GM21390 (cell line): ENCODE measurements around the gene MC1R.
"Not testable (repeated sequence)": the region's sequence is repeated elsewhere in the genome, so short reads cannot be mapped to it uniquely, and the experiment has no call there.

Source experiments
- ATAC-seq: cut with Tn5 transposase; IDR thresholded peaks from one replicate; pipeline ENCODE4 v1.9.1; 2021; ENCODE audit not compliant: unreplicated experiment

Gene MC1R

DNA sequence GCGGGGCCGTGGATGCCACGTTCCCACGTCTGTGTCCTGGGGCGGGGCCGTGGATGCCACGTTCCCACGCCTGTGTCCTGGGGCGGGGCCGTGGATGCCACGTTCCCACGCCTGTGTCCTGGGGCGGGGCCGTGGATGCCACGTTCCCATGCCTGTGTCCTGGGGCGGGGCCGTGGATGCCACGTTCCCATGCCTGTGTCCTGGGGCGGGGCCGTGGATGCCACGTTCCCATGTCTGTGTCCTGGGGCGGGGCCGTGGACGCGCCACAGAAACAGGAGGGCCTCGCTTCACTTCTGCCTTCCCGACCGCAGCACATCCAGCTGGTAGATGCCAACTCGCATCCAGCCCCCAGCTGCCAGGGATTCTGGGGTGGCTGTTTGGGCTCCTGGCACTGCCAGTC is 15.4 kb downstream of the MC1R start:
- not testable (repeated sequence) for ATAC-seq

DNA sequence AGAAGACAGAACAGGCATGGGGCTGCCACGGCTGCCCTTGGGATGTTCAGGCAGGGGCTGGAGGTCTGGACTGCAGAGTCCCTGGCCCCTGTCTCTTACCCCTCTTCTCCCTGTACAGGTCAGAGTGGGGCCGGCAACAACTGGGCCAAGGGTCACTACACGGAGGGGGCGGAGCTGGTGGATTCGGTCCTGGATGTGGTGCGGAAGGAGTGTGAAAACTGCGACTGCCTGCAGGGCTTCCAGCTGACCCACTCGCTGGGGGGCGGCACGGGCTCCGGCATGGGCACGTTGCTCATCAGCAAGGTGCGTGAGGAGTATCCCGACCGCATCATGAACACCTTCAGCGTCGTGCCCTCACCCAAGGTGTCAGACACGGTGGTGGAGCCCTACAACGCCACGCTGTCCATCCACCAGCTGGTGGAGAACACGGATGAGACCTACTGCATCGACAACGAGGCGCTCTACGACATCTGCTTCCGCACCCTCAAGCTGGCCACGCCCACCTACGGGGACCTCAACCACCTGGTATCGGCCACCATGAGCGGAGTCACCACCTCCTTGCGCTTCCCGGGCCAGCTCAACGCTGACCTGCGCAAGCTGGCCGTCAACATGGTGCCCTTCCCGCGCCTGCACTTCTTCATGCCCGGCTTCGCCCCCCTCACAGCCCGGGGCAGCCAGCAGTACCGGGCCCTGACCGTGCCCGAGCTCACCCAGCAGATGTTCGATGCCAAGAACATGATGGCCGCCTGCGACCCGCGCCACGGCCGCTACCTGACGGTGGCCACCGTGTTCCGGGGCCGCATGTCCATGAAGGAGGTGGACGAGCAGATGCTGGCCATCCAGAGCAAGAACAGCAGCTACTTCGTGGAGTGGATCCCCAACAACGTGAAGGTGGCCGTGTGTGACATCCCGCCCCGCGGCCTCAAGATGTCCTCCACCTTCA is 16.2 kb downstream of the MC1R start:
- no peak for ATAC-seq

DNA sequence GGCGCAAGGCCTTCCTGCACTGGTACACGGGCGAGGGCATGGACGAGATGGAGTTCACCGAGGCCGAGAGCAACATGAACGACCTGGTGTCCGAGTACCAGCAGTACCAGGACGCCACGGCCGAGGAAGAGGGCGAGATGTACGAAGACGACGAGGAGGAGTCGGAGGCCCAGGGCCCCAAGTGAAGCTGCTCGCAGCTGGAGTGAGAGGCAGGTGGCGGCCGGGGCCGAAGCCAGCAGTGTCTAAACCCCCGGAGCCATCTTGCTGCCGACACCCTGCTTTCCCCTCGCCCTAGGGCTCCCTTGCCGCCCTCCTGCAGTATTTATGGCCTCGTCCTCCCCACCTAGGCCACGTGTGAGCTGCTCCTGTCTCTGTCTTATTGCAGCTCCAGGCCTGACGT is 17.0 kb downstream of the MC1R start:
- not testable (repeated sequence) for ATAC-seq

DNA sequence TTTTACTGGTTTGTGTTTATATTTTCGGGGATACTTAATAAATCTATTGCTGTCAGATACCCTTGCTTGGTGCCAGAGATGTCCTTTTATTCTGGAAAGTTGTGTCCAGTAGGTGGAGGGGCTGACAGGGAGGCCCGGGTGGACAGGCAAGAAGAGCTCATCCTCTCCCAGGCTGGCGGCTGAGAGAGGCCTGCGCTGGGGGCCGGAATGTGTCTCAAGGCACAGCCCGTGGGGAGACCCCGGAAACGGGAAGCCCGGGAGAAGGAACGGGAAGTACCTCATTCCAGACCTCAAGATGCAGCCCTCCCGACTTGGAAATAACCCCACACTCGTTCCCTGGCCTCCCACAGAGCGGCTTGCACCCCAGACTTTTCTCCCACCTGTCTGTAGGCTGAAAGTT is 17.4 kb downstream of the MC1R start:
- no peak for ATAC-seq

DNA sequence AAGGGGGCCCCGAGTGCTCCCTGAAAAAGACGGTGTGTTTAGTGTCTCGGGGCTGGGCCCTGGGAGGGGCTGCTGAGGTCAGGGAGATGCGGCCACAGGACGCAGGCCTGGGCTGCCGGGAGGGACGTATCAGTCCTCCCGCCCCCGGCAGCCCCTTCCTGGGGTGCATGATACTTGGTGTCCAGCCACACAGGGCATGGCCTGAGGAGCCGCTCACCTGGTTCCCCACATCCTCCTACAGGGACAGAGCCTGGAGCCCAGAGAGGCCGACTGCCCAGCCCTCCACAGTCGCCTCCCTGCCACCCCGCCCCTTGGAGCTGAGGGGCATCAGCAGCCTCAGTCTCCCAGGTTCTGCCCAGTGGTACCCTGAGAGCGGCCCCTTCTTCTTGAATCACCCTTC is 17.8 kb downstream of the MC1R start:
- ATAC-seq: no peak

DNA sequence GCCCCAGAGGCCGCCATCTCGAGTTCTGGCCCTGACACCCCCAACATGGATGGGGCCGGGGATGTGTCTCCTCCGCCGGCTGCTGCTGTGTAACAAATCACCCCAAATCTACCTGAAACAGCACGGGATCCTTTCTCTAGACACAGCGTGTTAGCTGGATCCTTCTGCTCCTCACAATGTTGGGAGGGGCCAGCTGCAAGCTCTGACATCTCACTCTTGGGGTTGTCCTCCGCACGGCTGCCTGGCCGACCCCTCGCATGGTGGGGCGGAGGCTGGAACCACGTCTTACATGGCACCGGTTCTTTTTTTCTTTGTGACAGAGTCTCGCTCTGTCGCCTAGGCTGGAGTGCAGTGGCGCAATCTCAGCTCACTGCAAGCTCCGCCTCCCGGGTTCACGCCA is 18.3 kb downstream of the MC1R start:
- no peak for ATAC-seq

DNA sequence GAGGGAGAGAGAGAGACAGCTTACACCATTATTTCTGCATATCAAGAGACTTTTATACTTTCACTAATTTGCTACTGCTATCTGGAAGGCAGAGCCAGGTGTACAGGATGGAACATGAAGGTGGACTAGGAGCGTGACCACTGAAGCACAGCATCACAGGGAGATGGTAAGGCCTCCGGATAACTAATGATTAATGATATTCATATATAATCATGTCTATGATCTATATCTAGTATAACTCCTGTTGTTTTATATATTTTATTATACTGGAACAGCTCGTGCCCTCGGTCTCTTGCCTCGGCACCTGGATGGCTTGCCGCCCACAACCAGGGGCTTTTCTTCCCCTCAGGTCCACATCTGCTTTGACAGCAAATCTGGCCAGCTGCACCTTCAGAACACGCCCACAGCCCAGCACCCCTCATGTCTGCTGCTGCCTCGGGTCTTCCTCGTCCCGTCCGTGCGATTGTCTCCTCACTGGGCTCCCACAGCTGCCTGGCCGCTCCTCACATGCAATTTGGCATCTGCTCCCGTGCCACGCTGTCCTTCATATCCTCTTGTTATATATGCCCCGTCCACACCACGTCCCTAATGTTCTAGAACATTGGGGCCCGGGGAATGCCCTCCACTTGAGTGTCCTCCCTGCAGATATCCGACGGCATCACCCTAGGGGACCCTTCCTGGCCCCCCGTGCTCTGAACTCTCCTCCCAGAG is 19.7 kb downstream of the MC1R start:
- ATAC-seq: no peak

DNA sequence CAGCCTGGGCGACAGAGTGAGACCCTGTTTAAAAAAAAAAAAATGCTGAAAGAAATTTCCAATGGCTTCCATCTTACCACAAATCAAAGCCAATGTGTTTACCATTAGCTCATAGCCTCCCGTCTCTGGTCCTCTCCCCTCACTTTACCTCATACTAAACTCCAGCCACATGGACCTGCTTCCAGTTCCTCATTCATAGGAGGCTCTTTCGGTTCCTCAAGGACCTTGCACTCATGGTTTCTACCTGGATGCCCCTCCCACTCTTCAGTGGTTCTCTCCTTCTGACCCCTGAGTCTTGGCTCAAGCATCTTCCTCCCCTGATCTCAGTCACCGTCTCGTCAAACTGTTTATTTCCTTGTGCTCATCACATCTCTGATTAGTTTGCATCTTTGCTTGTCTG is 26.1 kb downstream of the MC1R start:
- ATAC-seq: no peak

DNA sequence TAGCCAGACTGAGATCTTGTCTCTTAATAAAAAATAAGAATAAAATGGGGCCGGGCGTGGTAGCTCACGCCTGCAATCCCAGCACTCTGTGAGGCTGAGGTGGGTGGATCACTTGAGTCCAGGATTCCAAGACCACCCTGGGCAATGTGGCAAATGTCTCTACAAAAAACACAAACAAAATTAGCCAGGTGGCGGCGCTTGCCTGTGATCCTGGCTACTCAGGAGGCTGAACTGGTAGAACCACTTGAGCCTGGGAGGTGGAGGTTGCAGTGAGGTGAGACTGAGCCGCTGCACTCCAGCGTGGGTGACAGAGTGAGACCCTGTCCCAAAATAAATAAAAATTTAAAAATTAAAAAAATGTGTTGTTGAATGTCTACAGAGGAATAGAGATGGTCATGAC is 27.0 kb downstream of the MC1R start:
- ATAC-seq: no peak

DNA sequence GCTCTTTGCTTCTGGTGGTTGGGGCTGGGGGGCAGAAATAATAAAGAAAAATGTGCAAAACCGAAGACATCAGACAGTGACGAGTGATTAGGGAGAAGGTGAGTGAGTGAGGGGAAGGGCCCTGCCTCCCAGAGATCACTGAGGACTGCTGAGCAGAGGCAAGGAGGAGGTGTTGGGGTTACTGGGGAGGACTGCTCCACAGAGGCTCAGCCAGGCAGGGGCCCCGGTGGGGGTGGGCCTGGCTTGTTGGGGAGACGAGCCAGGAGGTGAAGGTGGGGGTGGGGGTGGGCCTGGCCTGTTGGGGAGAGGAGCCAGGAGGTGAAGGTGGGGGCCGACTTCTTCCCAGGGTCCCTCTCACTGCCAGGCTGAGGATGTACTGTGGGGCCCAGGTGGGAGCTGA is 27.9 kb downstream of the MC1R start:
- ATAC-seq: no peak

DNA sequence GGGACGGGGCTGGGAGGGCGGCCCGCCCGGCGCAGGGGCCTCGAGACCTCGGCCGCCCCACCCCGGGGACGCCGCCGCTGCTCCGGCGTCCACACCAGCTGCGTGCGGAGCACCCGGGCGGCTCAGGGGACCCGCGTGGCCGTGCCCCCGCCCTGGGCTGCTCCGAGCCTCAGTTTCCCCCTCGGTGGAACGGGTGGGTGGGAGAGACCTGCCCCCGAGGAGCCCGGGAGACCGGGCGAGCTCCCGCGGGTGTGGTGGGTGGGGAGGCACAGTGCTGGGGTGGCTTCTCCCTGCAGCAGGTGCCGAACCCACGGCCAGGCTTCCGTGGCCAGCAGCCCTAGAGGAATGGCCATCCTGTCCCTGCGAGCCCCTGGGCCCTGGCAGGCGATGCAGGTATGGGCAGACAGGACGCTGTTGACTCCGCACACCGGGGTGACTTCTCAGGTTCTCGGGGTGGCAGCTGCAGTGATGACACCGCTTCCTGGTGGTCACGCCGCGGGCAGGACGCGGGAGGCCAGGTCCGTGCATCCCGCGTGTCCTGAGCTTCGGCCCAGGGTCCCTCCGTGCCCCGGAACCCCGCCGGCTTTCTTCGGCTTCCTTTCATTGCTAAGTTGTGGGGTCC is 30.6 kb downstream of the MC1R start:
- ATAC-seq: no peak

DNA sequence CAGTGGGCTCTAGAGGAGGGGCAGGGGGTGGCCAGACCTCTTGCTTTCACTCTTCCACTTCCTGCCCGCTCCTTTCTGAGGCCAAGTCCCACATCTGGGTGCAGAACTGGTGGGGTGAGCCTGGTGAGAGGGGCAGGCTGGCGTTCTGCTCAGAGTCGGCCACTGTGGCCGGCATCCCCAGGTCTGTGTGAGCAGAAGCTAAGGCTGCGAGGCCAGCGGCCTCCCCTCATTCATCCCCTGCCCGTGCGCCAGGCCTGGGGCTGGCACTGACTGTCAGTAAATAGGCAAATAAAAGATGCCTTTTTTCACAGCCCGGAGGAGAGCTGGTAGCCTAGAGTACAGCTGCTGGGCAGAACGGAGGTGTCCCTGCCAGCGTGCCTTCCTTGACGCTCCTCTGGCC is 31.1 kb downstream of the MC1R start:
- ATAC-seq: no peak

DNA sequence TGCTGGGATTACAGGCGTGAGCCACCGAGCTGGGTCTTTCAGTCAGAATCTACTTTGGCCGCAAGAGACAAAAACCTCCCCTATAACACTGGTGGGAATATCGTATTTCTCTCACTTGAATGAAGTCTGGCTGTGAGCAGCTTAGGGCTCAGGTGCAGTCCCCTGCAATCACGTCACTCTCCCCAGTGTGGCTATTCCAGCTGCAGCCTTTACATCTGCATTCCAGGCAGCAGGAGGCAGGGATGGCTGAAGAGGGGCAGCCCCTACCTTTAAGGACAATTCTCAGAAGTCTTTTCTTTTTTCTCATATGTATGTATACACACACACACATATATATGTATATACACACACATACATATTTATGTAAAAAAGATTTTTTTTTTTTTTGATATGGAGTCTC is 32.8 kb downstream of the MC1R start:
- ATAC-seq: no peak

DNA sequence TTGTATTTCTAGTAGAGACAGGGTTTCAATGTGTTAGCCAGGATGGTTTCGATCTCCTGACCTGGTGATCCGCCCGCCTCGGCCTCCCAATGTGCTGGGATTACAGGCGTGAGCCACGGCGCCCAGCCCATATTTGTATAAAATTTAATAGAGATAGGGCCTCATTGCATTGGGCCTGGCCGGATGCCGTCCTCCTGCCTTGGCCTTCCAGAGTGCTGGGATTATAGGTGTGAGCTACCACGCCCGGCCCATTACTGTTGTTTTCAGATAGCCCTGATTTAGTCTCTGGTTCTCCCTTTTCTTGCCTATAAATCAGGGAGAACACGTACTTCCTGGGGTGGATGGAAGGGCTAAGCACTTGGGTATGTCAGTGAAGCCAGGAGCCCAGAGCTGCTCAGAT is 33.4 kb downstream of the MC1R start:
- no peak for ATAC-seq

DNA sequence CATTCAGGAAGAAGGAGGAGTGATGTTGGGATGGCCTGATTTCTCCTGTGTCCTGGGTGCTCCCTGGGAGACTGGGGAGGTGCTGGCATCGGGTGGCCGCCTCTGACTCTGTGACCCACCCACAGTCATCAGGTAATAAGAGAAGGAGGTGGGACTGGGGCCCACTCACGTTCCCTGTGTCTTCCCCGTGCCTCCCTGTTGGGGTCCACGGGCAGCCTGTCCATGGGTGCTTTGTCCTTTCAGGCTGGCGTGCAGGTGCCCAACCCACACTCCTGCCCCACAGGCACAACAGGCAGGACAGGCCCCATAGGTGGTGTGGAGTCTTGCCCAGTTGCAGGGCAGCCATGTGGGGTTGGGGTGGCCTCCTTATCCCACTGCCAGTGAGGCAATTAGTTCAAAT is 33.9 kb downstream of the MC1R start:
- no peak for ATAC-seq

DNA sequence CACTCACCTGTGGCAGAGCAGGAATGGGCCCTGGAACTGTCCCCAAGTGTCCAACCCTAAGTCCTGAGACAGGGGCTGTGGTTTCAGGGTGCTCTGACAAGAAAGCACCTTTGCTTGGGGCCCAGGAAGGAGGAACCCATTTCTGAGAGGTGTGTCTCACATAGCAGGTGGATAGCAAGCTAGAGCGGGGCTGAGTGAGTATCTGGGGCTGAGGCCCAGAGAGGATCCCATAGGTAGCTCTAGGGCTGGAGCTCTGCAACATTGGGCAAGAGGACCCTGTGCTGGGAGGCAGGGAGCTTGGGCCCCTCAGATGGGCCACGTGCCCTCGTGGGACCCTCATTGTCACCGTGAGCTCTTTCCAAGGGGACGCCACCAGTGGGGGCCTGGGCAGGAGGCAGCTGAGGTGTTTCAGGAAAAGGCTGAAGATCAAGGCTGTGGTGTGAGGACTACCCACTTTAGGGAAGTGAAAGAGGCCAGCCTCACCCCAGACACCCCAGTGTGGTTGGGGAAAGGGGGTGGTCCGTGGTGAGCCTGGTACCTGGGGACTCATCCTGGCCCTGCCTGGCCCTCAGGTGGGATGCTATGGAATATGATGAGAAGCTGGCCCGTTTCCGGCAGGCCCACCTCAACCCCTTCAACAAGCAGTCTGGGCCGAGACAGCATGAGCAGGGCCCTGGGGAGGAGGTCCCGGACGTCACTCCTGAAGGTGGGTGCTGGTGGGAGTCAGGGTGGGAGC is 35.2 kb downstream of the MC1R start:
- no peak for ATAC-seq

DNA sequence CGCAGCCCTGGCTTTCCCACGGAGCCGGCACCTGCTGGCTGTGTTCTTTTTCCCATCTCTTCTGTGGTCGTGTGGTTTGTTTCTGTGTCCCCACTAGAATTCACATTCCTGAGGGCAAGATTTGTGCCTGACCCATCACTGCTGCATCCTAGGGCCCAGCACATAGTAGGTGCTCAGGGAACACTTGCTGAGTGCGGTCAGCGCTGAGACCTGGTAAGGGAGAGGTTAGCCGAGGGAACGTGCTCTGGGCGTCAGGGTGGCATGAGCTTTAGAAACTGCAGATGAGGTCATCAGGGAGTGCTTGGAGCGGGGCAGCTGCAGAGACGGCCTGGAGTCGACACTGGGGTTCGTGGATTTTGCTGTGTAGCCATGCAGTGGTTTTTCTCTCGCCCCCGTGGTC is 35.8 kb downstream of the MC1R start:
- no peak for ATAC-seq

DNA sequence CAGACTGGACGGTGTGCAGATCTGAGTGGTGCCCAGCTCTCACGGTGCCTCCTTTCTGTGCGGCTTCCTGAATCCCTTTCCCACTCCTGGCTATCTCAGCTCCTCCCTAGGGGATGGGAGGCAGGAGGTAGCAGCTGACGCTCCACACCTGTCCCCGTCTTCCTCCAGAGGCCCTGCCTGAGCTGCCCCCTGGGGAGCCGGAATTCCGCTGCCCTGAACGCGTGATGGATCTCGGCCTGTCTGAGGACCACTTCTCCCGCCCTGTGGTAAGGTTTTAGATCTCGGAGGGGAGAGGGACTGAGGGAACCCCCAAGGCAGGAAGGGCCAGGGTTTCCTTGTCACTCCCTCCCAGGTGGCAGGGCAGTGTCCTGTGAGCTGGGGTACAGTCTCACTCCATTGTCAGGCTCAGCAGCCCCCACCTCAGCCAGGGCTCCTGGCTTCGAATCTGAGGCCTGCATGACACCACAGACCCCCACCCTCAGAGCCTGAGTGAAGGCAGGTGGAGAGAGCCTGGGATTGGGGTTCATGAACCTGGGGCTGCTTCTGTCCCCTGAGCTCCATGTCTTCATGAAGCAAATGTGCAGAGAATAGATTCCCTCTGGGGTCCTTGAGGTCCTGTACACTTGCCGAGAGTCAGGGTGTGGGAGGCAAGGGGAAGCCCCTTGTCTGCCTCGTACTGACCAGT is 36.5 kb downstream of the MC1R start:
- ATAC-seq: no peak

DNA sequence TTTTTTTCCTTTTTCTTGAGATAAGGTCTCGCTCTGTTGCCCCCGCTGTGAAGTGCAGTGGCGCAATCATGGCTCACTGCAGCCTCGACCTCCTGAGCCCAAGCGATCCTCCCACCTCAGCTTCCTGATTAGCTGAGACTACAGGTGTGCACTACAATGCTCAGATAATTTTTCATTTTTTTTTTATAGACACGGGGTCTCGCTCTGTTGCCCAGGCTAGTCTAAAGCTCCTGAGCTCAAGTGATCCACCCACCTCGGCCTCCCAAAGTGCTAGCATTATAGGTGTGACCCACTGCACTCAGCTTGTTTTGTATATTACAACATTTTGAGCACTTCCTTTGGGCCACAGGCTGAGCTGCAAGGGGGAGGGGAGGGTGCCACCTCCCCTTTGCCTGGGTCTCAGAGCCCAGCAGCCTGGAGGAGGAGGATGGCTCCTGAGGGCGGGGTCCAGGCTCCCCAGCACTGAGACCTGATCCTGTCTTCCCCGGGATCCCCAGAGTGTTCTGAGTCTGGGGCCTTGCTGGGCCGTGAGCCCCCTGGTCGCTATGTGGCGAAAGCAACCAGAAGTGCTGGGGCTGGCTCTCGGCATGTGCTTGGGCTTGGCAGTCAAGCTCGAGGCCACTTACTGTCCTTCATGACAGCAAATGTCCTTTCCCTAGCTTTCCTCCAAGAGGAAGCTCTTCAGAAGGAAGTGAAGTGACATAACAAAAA is 38.0 kb downstream of the MC1R start:
- ATAC-seq: no peak

DNA sequence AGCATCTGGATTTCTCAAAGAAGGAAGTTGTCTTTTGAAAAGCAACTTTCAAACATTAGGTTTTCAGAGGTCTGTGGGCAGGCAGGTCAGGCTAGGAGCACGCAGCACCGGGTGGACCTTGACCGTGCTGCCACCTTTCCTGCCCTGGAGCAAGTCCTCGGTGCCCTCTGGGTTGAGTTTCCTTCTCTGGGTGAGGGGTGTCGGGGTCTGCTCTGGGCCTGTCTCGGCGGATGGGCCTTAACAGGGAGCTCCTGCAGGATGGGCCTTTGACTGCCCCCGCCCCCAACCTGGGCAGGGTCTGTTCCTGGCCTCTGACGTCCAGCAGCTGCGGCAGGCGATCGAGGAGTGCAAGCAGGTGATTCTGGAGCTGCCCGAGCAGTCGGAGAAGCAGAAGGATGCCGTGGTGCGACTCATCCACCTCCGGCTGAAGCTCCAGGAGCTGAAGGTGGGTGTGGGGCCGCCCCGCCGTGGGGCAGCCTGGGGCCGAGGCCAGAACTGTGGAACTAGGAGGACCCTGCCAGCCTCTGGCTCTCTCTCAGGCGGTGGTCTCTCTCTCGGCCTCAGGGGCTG is 38.6 kb downstream of the MC1R start:
- no peak for ATAC-seq
